Endodermal cell (in vitro differentiated cells): Measurements from ENCODE around the gene GSTO1. TPM values are rescaled to one million over a fixed set of nuclear protein-coding genes. Genes with fewer than 3 reads are reported as not detected.

Source experiments
- DNase-seq: peaks from one replicate; pipeline ENCODE4 v3.0.0-alpha.2; 2017
- H3K27ac ChIP-seq: 2 replicates; pipeline ENCODE4 v1.5.1; 2013; ENCODE audit warnings: mild to moderate bottlenecking, low read depth, low read length, moderate library complexity
- H3K27me3 ChIP-seq: 2 replicates; pipeline ENCODE4 v1.6.1; 2013; ENCODE audit warnings: mild to moderate bottlenecking, low read length, moderate library complexity; ENCODE audit not compliant: insufficient read depth, control insufficient read depth, poor library complexity, severe bottlenecking
- H3K36me3 ChIP-seq: 2 replicates; pipeline ENCODE4 v1.7.0; 2013; ENCODE audit warnings: mild to moderate bottlenecking, low read length, moderate library complexity; ENCODE audit not compliant: control insufficient read depth, insufficient read depth
- H3K4me1 ChIP-seq: one replicate; pipeline ENCODE4 v1.7.0; 2013; ENCODE audit warnings: low read length; ENCODE audit not compliant: control insufficient read depth, insufficient read depth
- H3K4me3 ChIP-seq: 2 replicates; pipeline ENCODE4 v1.5.1; 2013; ENCODE audit warnings: mild to moderate bottlenecking, low read length, moderate library complexity
- H3K9ac ChIP-seq: 2 replicates; pipeline ENCODE4 v1.6.1; 2013; ENCODE audit warnings: mild to moderate bottlenecking, low read length, moderate library complexity; ENCODE audit not compliant: poor library complexity, severe bottlenecking; ENCODE audit errors: extremely low read depth
- H3K9me3 ChIP-seq: 2 replicates; pipeline ENCODE4 v1.6.1; 2013; ENCODE audit warnings: mild to moderate bottlenecking, low read length, moderate library complexity; ENCODE audit not compliant: control insufficient read depth
- H3K27ac Mint-ChIP-seq: 2 replicates; pipeline ENCODE4 v1.8.0; 2020; ENCODE audit warnings: mixed read lengths
- H3K27me3 Mint-ChIP-seq: 2 replicates; pipeline ENCODE4 v1.8.0; 2021; ENCODE audit warnings: mild to moderate bottlenecking, mixed read lengths; ENCODE audit not compliant: insufficient read depth
- H3K36me3 Mint-ChIP-seq: 2 replicates; pipeline ENCODE4 v1.8.0; 2020; ENCODE audit warnings: low read depth, mixed read lengths
- H3K4me1 Mint-ChIP-seq: 2 replicates; pipeline ENCODE4 v1.8.0; 2020; ENCODE audit warnings: mixed read lengths
- H3K4me3 Mint-ChIP-seq: 2 replicates; pipeline ENCODE4 v1.8.0; 2020; ENCODE audit warnings: mild to moderate bottlenecking, moderate library complexity, mixed read lengths
- H3K9me3 Mint-ChIP-seq: 2 replicates; pipeline ENCODE4 v1.8.0; 2020; ENCODE audit warnings: mild to moderate bottlenecking, mixed read lengths
- WGBS, 2 experiments: methylation state at CpG; one replicate each; pipeline versions ENCODE4 v1.1.5 to v1.1.7; 2013; ENCODE audit warnings: missing lambda C conversion rate in 2 of 2, mixed read lengths in 1 of 2; ENCODE audit not compliant: insufficient coverage in 1 of 2, insufficient read length in 1 of 2; 5-methylcytosine and 5-hydroxymethylcytosine counted together
- total RNA-seq, 2 donors: library from RNA; stranded (reverse); fragmentation: NEBNext Ultra II Directional in 1 of 2; extraction: Animal tissue kit (Norgen Biotek cat#: 25700) in 1 of 2; gene quantifications; 2 replicates in 1 of 2; 3 replicates in 1 of 2; pipeline ENCODE4 v1.2.1, GENCODE V29; 2021
- TF ChIP-seq, protein P1 (sequence below): fragments of 200-600 bp; sonication (generic); conservative IDR thresholded peaks from 2 replicates; pipeline ENCODE4 v1.5.0; 2021; ENCODE audit warnings: antibody characterized with exemption, mild to moderate bottlenecking

The GSTO1 gene
- total RNA-seq, 2 donors from 2014 or later, result 208 to 223 TPM

DNA sequence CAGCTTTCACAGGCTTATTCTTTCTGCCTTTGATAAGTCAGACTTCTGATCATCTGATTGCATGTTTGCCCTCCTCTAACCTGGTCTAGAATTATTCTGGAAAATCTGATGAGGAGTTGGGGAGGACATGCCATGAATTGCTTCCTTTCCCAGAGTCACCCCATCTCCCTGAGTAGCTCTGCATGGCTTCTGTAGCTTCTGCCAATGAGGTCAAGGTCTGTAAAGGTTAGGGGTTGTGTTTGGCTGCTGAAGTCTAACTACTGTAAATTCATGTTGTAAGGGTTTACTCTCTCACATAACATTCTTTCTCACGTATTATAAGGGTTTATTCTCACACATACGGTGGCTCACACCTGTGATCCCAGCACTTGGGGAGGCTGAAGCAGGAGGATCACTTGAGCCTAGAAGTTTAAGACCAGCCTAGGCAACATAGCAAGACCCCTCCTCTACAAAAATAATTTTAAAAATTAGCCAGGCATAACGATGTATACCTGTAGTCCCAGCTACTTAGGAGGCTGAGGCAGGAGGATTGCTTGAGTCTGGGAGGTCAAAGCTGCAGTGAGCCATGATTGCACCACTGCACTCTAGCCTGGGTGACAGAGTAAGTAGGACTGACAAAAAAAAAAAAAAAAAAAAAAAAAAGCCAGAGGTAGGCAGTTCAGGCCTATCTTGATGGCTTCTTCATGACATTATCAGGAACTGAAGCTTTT, 25.0 kb downstream of the GSTO1 start:
- Mint-ChIP-seq H3K27me3 (peaks cover 45% of the 10 kb centered on the region), H3K4me1 (peaks cover 29% of the 10 kb centered on the region), H3K9me3 (no peaks in the 10 kb centered on the region), H3K36me3 (peaks cover 16% of the 10 kb centered on the region), H3K4me3 (no peak overlapping the region), H3K27ac (no peak overlapping the region)
- H3K27ac ChIP-seq, result no peak overlapping the region
- H3K27me3 ChIP-seq, result peaks cover 46% of the 10 kb centered on the region
- DNase-seq, result no peak
- no peaks in the 10 kb centered on the region for H3K4me1 ChIP-seq
- no peaks in the 10 kb centered on the region for H3K36me3 ChIP-seq
- H3K9me3 ChIP-seq, result no peaks in the 10 kb centered on the region
- TF ChIP-seq, protein P1, sequence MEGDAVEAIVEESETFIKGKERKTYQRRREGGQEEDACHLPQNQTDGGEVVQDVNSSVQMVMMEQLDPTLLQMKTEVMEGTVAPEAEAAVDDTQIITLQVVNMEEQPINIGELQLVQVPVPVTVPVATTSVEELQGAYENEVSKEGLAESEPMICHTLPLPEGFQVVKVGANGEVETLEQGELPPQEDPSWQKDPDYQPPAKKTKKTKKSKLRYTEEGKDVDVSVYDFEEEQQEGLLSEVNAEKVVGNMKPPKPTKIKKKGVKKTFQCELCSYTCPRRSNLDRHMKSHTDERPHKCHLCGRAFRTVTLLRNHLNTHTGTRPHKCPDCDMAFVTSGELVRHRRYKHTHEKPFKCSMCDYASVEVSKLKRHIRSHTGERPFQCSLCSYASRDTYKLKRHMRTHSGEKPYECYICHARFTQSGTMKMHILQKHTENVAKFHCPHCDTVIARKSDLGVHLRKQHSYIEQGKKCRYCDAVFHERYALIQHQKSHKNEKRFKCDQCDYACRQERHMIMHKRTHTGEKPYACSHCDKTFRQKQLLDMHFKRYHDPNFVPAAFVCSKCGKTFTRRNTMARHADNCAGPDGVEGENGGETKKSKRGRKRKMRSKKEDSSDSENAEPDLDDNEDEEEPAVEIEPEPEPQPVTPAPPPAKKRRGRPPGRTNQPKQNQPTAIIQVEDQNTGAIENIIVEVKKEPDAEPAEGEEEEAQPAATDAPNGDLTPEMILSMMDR, result no peak
- H3K4me3 ChIP-seq, result no peak overlapping the region
- 80 to 99% methylated on average over 1 to 3 of the region's 3 CpGs for WGBS, 2 experiments
- H3K9ac ChIP-seq, result no peak overlapping the region

DNA sequence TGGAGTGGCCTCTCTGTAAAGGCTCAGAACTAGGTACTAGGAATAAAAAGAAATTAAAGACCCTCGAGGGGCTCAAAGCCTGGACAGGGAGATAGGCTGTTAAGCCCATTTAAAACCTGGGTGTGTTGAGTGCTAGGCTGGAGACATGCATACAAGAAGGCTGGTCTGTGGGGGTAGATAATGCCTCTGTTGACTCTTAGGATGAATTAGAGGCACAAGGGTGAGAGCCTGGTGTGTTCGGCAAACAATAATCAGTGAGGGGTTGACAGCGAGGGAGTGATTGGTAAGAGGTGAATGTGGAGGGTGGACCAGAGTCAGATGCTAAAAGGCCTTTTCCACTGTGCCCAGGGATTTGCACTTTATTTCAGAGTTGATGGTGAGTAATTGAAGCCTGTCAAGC, 27.0 kb downstream of the GSTO1 start:
- Mint-ChIP-seq H3K4me3 (no peak overlapping the region), H3K9me3 (no peaks in the 10 kb centered on the region), H3K36me3 (peaks cover 16% of the 10 kb centered on the region), H3K4me1 (peaks cover 19% of the 10 kb centered on the region), H3K27ac (no peak overlapping the region), H3K27me3 (peaks cover 36% of the 10 kb centered on the region)
- Histone ChIP-seq H3K4me3 (no peak overlapping the region), H3K36me3 (no peaks in the 10 kb centered on the region), H3K4me1 (no peaks in the 10 kb centered on the region), H3K9ac (no peak overlapping the region), H3K27ac (no peak overlapping the region), H3K9me3 (no peaks in the 10 kb centered on the region), H3K27me3 (peaks cover 38% of the 10 kb centered on the region)
- WGBS, 2 experiments, result 47 to 79% methylated on average over 3 of the region's 3 CpGs
- peak; percentile 53 for DNase-seq
- TF ChIP-seq, protein P1, result no peak

DNA sequence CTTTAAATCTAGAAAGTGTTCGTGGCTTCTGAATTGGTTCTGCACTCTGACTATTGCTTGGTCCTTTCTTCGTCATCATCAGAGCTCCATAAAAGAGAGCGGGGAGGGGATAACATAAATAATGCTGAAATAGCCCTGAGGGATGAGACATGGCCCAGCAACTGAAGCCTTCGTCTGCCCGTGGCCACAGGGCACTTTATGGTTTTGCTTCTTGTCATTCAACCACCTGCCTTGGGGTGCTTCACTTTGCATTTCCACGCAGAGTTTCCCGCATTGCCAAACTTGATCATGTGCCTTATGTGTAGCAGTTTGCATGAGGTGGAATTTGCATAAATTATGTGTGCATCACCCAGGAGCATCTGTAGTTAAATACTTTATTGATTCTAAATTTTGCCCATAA, 30.2 kb downstream of the GSTO1 start:
- no peak overlapping the region for H3K9ac ChIP-seq
- no peak for DNase-seq
- H3K36me3 ChIP-seq, result no peaks in the 10 kb centered on the region
- H3K27me3 ChIP-seq, result peaks cover 38% of the 10 kb centered on the region
- no peak overlapping the region for H3K27ac ChIP-seq
- TF ChIP-seq, protein P1, result no peak
- peaks cover 25% of the 10 kb centered on the region for H3K27me3 Mint-ChIP-seq
- 92 to 95% methylated on average over 6 to 7 of the region's 7 CpGs for WGBS, 2 experiments
- H3K4me1 ChIP-seq, result no peaks in the 10 kb centered on the region
- peaks cover 10% of the 10 kb centered on the region for H3K36me3 Mint-ChIP-seq
- peaks cover 16% of the 10 kb centered on the region for H3K4me1 Mint-ChIP-seq
- no peaks in the 10 kb centered on the region for H3K9me3 Mint-ChIP-seq
- H3K27ac Mint-ChIP-seq, result no peak overlapping the region
- no peaks in the 10 kb centered on the region for H3K9me3 ChIP-seq
- no peak overlapping the region for H3K4me3 ChIP-seq
- no peak overlapping the region for H3K4me3 Mint-ChIP-seq
